HEK293 (cell line): ENCODE measurements around the gene SCYL1.

Experiments used
- CTCF ChIP-seq: fragments of 450-650 bp; formaldehyde crosslinking; IDR thresholded peaks from 2 replicates; pipeline ENCODE4 v1.5.1; 2016; ENCODE audit warnings: missing biosample characterization, missing genetic modification characterization
- TCF7L2 ChIP-seq: IDR thresholded peaks from 2 replicates; pipeline ENCODE4 v1.6.1; 2011; ENCODE audit warnings: low read depth, mild to moderate bottlenecking, inconsistent platforms, low read length, moderate library complexity, borderline replicate concordance
- ZNF23 ChIP-seq: fragments of 450-650 bp; formaldehyde crosslinking; IDR thresholded peaks from 2 replicates; pipeline ENCODE4 v1.5.1; 2016; ENCODE audit warnings: missing biosample characterization, missing genetic modification characterization, borderline replicate concordance
- ZNF24 ChIP-seq: fragments of 450-650 bp; formaldehyde crosslinking; IDR thresholded peaks from 2 replicates; pipeline ENCODE4 v1.5.1; 2016; ENCODE audit warnings: missing biosample characterization, missing genetic modification characterization
- ZSCAN16 ChIP-seq: fragments of 450-650 bp; formaldehyde crosslinking; IDR thresholded peaks from 2 replicates; pipeline ENCODE4 v1.5.1; 2016; ENCODE audit warnings: missing biosample characterization, missing genetic modification characterization
- TF ChIP-seq, protein P1 (sequence below): fragments of 450-650 bp; formaldehyde crosslinking; IDR thresholded peaks from 2 replicates; pipeline ENCODE4 v1.5.1; 2016; ENCODE audit warnings: missing biosample characterization, missing genetic modification characterization, low read depth

GRCh38 chr11:65488273-65489034 is 36.4 kb upstream of the SCYL1 start:
- no peak for TF ChIP-seq ZNF23 (tag by site-specific recombination)
- TF ChIP-seq CTCF (tag by site-specific recombination) = no peak
- TF ChIP-seq, protein P1, sequence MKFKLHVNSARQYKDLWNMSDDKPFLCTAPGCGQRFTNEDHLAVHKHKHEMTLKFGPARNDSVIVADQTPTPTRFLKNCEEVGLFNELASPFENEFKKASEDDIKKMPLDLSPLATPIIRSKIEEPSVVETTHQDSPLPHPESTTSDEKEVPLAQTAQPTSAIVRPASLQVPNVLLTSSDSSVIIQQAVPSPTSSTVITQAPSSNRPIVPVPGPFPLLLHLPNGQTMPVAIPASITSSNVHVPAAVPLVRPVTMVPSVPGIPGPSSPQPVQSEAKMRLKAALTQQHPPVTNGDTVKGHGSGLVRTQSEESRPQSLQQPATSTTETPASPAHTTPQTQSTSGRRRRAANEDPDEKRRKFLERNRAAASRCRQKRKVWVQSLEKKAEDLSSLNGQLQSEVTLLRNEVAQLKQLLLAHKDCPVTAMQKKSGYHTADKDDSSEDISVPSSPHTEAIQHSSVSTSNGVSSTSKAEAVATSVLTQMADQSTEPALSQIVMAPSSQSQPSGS = peak; percentile 90
- TF ChIP-seq ZSCAN16 (tag by site-specific recombination) = no peak
- no peak for TF ChIP-seq TCF7L2
- no peak for TF ChIP-seq ZNF24 (tag by site-specific recombination)
